Neural crest cell (in vitro differentiated cells): ENCODE measurements around the gene RAP1B. TPM values are rescaled to one million over a fixed set of nuclear protein-coding genes. Genes with fewer than 3 reads are reported as not detected.

Experiments used
- DNase-seq: peaks from one replicate; pipeline ENCODE4 v3.0.0; 2021; ENCODE audit warnings: low read depth, mixed read lengths, low spot score
- H3K27ac Mint-ChIP-seq: one replicate; pipeline ENCODE4 v1.8.0; 2021; ENCODE audit warnings: mild to moderate bottlenecking, mixed read lengths; ENCODE audit not compliant: unreplicated experiment
- H3K27me3 Mint-ChIP-seq: 2 replicates; pipeline ENCODE4 v1.8.0; 2021; ENCODE audit warnings: low read depth, mild to moderate bottlenecking, mixed read lengths
- H3K36me3 Mint-ChIP-seq: 2 replicates; pipeline ENCODE4 v1.8.0; 2021; ENCODE audit warnings: low read depth, mild to moderate bottlenecking, mixed read lengths
- H3K4me1 Mint-ChIP-seq: 2 replicates; pipeline ENCODE4 v1.8.0; 2021; ENCODE audit warnings: mixed read lengths
- H3K4me3 Mint-ChIP-seq: one replicate; pipeline ENCODE4 v1.8.0; 2021; ENCODE audit warnings: mild to moderate bottlenecking, mixed read lengths
- H3K9me3 Mint-ChIP-seq: 2 replicates; pipeline ENCODE4 v1.8.0; 2021; ENCODE audit warnings: mixed read lengths
- total RNA-seq: library from RNA; stranded (reverse); gene quantifications from 2 replicates; pipeline ENCODE4 v1.2.1, GENCODE V29; 2021
- TF ChIP-seq, protein P1 (sequence below): fragments of 200-600 bp; sonication (generic); conservative IDR thresholded peaks from 2 replicates; pipeline ENCODE4 v1.5.0; 2021; ENCODE audit warnings: antibody characterized with exemption, mild to moderate bottlenecking

RAP1B gene
- total RNA-seq, 1 donor from 2014 or later, result 83.6 TPM

- H3K9me3 Mint-ChIP-seq, result peaks cover 8% of the 10 kb centered on the region
- TF ChIP-seq, protein P1, sequence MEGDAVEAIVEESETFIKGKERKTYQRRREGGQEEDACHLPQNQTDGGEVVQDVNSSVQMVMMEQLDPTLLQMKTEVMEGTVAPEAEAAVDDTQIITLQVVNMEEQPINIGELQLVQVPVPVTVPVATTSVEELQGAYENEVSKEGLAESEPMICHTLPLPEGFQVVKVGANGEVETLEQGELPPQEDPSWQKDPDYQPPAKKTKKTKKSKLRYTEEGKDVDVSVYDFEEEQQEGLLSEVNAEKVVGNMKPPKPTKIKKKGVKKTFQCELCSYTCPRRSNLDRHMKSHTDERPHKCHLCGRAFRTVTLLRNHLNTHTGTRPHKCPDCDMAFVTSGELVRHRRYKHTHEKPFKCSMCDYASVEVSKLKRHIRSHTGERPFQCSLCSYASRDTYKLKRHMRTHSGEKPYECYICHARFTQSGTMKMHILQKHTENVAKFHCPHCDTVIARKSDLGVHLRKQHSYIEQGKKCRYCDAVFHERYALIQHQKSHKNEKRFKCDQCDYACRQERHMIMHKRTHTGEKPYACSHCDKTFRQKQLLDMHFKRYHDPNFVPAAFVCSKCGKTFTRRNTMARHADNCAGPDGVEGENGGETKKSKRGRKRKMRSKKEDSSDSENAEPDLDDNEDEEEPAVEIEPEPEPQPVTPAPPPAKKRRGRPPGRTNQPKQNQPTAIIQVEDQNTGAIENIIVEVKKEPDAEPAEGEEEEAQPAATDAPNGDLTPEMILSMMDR, result no peak
- no peaks in the 10 kb centered on the region for H3K4me1 Mint-ChIP-seq
- no peak overlapping the region for H3K27ac Mint-ChIP-seq
- no peaks in the 10 kb centered on the region for H3K36me3 Mint-ChIP-seq
- DNase-seq, result no peak
- no peak overlapping the region for H3K4me3 Mint-ChIP-seq
- no peaks in the 10 kb centered on the region for H3K27me3 Mint-ChIP-seq
These were observed 15.5 kb upstream of the RAP1B start for GRCh38 chr12:68595241-68595640.

DNA sequence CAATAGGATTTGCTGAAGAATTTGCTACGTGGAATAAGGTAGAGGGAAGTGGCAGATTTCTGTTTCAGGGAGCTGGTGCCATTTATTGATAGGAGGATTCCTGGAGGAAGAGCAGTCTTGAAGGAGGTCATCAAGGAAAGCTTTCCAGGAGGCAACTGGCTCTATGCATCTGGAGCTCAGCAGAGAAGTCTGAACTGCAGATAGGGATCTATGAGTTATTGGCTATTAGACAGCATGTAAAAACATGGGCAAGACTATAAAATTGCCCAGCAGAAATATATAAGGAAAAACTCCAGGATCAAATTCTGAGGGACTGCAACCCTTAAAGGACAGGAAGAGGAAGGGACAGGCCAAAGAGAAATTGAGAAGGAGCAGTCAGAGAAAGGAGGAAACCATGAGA lies 8.9 kb upstream of the RAP1B start:
- Mint-ChIP-seq H3K4me1 (no peaks in the 10 kb centered on the region), H3K27me3 (no peaks in the 10 kb centered on the region), H3K27ac (no peak overlapping the region), H3K4me3 (no peak overlapping the region), H3K9me3 (no peaks in the 10 kb centered on the region), H3K36me3 (no peaks in the 10 kb centered on the region)
- DNase-seq, result no peak
- TF ChIP-seq, protein P1, result no peak

DNA sequence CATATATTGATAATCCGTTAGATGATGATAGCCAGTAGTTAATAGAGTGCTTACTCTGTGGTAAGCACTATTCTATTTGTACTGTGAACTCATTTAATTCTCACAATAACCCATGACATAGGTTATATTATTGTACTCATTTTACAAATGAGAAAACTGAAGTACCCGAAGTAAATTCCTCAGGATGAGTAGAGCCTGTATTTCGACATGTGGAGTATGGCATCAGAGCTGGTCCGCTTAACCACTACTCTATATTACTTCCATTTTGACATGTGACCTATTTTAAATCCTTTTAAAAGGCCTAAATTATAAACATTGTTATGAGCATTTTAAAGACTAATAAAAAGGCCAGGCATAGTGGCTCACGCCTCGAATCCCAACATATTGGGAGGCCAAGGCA lies 8.0 kb upstream of the RAP1B start:
- H3K4me3 Mint-ChIP-seq, result no peak overlapping the region
- no peaks in the 10 kb centered on the region for H3K36me3 Mint-ChIP-seq
- H3K27ac Mint-ChIP-seq, result no peak overlapping the region
- no peak for DNase-seq
- H3K4me1 Mint-ChIP-seq, result no peaks in the 10 kb centered on the region
- H3K9me3 Mint-ChIP-seq, result no peaks in the 10 kb centered on the region
- H3K27me3 Mint-ChIP-seq, result no peaks in the 10 kb centered on the region
- TF ChIP-seq, protein P1, result no peak

- Mint-ChIP-seq H3K4me3 (peak overlapping the region; percentile 65), H3K27me3 (no peaks in the 10 kb centered on the region), H3K9me3 (no peaks in the 10 kb centered on the region), H3K4me1 (peaks cover 32% of the 10 kb centered on the region), H3K36me3 (peaks cover 2% of the 10 kb centered on the region), H3K27ac (no peak overlapping the region)
- TF ChIP-seq, protein P1, result no peak
- no peak for DNase-seq
These were observed 2.5 kb upstream of the RAP1B start for GRCh38 chr12:68608191-68608590.

- H3K27ac Mint-ChIP-seq, result peak overlapping the region; percentile 100
- H3K27me3 Mint-ChIP-seq, result no peaks in the 10 kb centered on the region
- peaks cover 47% of the 10 kb centered on the region for H3K4me1 Mint-ChIP-seq
- TF ChIP-seq, protein P1, result no peak
- peak overlapping the region; percentile 96 for H3K4me3 Mint-ChIP-seq
- no peak for DNase-seq
- H3K36me3 Mint-ChIP-seq, result peaks cover 5% of the 10 kb centered on the region
- no peaks in the 10 kb centered on the region for H3K9me3 Mint-ChIP-seq
These were observed 715 bp upstream of the RAP1B start for GRCh38 chr12:68609998-68610369.
